ENCODE data around the gene LRRC1. TPM values are rescaled to one million over a fixed set of nuclear protein-coding genes. Genes with fewer than 3 reads are reported as not detected.

Gene LRRC1
- total RNA-seq, 1 experiment from 2014 or later: 10.3 TPM

GRCh38 chr6:53845280-53846195, 50.7 kb downstream of the LRRC1 start:
- Histone ChIP-seq H2BK20ac (ENCODE audit: low read depth, low read length, poor library complexity, severe bottlenecking) (no peak overlapping the region), H3K56ac (ENCODE audit: insufficient read length, low read depth, low read length) (no peak overlapping the region), H3K27me3 (ENCODE audit: insufficient read depth, low read length) (no peaks in the 10 kb centered on the region), H4K20me1 (ENCODE audit: control insufficient read depth, insufficient read depth, insufficient read length) (no peaks in the 10 kb centered on the region), H3K23ac (ENCODE audit: insufficient read length, low read depth, low read length) (no peak overlapping the region), H2AK5ac (ENCODE audit: insufficient read length, low read length) (no peak overlapping the region), H3K23me2 (ENCODE audit: insufficient read length, low read depth, low read length, poor library complexity, severe bottlenecking) (no peaks in the 10 kb centered on the region), H3K4me2 (ENCODE audit: insufficient read depth, insufficient read length, low read length) (no peak overlapping the region), H3K14ac (ENCODE audit: insufficient read depth, low read length) (no peak overlapping the region), H2BK12ac (ENCODE audit: insufficient read length, low read depth, low read length) (no peak overlapping the region), H2BK15ac (ENCODE audit: low read depth, low read length) (no peak overlapping the region), H2BK120ac (ENCODE audit: low read depth, low read length, poor library complexity, severe bottlenecking) (no peak overlapping the region), H4K91ac (ENCODE audit: insufficient read length, low read depth, low read length) (no peak overlapping the region), H3K27ac (ENCODE audit: insufficient read length, low read depth, low read length) (no peak overlapping the region), H3K4me1 (ENCODE audit: insufficient read depth, low read length) (peaks cover 3% of the 10 kb centered on the region; the same call in 1 of the 2 replicates), H2AFZ (ENCODE audit: low read length) (no peak overlapping the region), H4K5ac (ENCODE audit: insufficient read length, low read depth, low read length) (no peak overlapping the region), H3K79me1 (ENCODE audit: insufficient read depth, low read depth, low read length, poor library complexity, severe bottlenecking) (peaks cover 2% of the 10 kb centered on the region), H3K9me3 (ENCODE audit: control insufficient read depth, low read depth, low read length) (no peaks in the 10 kb centered on the region), H3K79me2 (ENCODE audit: insufficient read depth, low read length) (no peaks in the 10 kb centered on the region), H3K9ac (ENCODE audit: extremely low read depth, insufficient read length, low read length) (no peak overlapping the region), H2BK5ac (ENCODE audit: insufficient read length, low read length) (no peak overlapping the region), H3T11ph (ENCODE audit: low read length) (no peak overlapping the region), H4K8ac (replicated peaks; ENCODE audit: insufficient read length, low read depth, low read length) (no peak overlapping the region), H3K4ac (ENCODE audit: low read depth, low read length) (no peak overlapping the region), H3K18ac (ENCODE audit: insufficient read length, low read depth, low read length) (no peak overlapping the region)
- H3K27me3 Mint-ChIP-seq (ENCODE audit: low read depth): no peaks in the 10 kb centered on the region; the same call in 1 of the 2 replicates
- TF ChIP-seq, protein P1, sequence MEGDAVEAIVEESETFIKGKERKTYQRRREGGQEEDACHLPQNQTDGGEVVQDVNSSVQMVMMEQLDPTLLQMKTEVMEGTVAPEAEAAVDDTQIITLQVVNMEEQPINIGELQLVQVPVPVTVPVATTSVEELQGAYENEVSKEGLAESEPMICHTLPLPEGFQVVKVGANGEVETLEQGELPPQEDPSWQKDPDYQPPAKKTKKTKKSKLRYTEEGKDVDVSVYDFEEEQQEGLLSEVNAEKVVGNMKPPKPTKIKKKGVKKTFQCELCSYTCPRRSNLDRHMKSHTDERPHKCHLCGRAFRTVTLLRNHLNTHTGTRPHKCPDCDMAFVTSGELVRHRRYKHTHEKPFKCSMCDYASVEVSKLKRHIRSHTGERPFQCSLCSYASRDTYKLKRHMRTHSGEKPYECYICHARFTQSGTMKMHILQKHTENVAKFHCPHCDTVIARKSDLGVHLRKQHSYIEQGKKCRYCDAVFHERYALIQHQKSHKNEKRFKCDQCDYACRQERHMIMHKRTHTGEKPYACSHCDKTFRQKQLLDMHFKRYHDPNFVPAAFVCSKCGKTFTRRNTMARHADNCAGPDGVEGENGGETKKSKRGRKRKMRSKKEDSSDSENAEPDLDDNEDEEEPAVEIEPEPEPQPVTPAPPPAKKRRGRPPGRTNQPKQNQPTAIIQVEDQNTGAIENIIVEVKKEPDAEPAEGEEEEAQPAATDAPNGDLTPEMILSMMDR (conservative IDR thresholded peaks at IDR 0.05): no peak
- H3K36me3 Mint-ChIP-seq (ENCODE audit: insufficient read depth in 1 of 3, low read depth in 3 of 3): peaks cover 0 to 3% (median under 1%) of the 10 kb centered on the region in 3 experiments; a peak in 4 of 7 replicates
- H3K4me1 Mint-ChIP-seq: peaks cover 9 to 10% of the 10 kb centered on the region in 2 experiments
- peaks cover under 1 to 3% of the 10 kb centered on the region in 2 experiments; a peak in 3 of 5 replicates for H3K9me3 Mint-ChIP-seq
- no CpG with 5 or more reads among the region's 9 CpGs for WGBS (ENCODE audit: extremely low coverage, insufficient read length, low lambda C conversion rate)
- no peak overlapping the region for H3K4me3 Mint-ChIP-seq
- DNase-seq: no peak
- H3K27ac Mint-ChIP-seq: 0 out of 7 replicates have a peak overlapping the region, but pooled peaks of 1 of the 3 experiments have one; percentile 42

All from H9 (cell line).